Lower lobe of right lung (tissue), 2 donors: ENCODE data around the gene KRTAP9-7. TPM values are rescaled to one million over a fixed set of nuclear protein-coding genes. Genes with fewer than 3 reads are reported as not detected.
A peak's percentile ranks its signal among the peaks of the same experiment; 100 is the strongest.

Source experiments
- ATAC-seq, 2 donors: fragments of 200-7000 bp; cut with Tn5 transposase; one replicate each; pipeline ENCODE4 v1.9.1; 2020 to 2022; ENCODE audit warnings: mild to moderate bottlenecking in 2 of 2, moderate library complexity in 2 of 2
- DNase-seq: peaks from one replicate; pipeline ENCODE4 v3.0.0-alpha.2; 2020
- H3K27ac ChIP-seq: fragments of 200-600 bp; one replicate; pipeline ENCODE4 v1.8.0; 2022
- H3K27me3 ChIP-seq: fragments of 200-600 bp; one replicate; pipeline ENCODE4 v1.8.0; 2022; ENCODE audit warnings: low read depth
- H3K36me3 ChIP-seq: fragments of 200-600 bp; one replicate; pipeline ENCODE4 v1.8.0; 2022; ENCODE audit warnings: mild to moderate bottlenecking
- H3K4me1 ChIP-seq: fragments of 200-600 bp; one replicate; pipeline ENCODE4 v1.8.0; 2022
- H3K4me3 ChIP-seq: fragments of 200-600 bp; one replicate; pipeline ENCODE4 v1.8.0; 2022; ENCODE audit warnings: mild to moderate bottlenecking
- H3K9me3 ChIP-seq: fragments of 200-600 bp; one replicate; pipeline ENCODE4 v1.8.0; 2022
- CTCF ChIP-seq: fragments of 200-600 bp; IDR thresholded peaks from one replicate; pipeline ENCODE4 v1.8.0; 2022; ENCODE audit warnings: antibody characterized with exemption, mild to moderate bottlenecking
- intact Hi-C: fragments of 100-400 bp; cut with DNase I; formaldehyde crosslinking; loops from one replicate; pipeline ENCODE4 v1.11.0; 2022
- total RNA-seq: library from RNA; stranded (reverse); fragmentation: NEBNext Ultra II Directional; extraction: Animal tissue kit (Norgen Biotek cat#: 25700); gene quantifications from one replicate; pipeline ENCODE4 v1.2.1, GENCODE V29; 2021
- donor health status: DM: no; HTN: yes; CAD: no; lungs with severe emphysema.

Gene KRTAP9-7
- total RNA-seq, 1 donor from 2014 or later: not detected

- peaks cover 8% of the 10 kb centered on the region for H3K27me3 ChIP-seq
- ATAC-seq: no peak
- H3K4me1 ChIP-seq: peaks cover 11% of the 10 kb centered on the region
- no peaks in the 10 kb centered on the region for H3K36me3 ChIP-seq
- no peak for DNase-seq
- no peaks in the 10 kb centered on the region for H3K9me3 ChIP-seq
- H3K4me3 ChIP-seq: no peak overlapping the region
- intact Hi-C loops: no loop called here
- no peak overlapping the region for H3K27ac ChIP-seq
- no peak for TF ChIP-seq CTCF
Observed at GRCh38 chr17:41304091-41304490, 28.6 kb downstream of the KRTAP9-7 start.

- H3K4me1 ChIP-seq: peaks cover 11% of the 10 kb centered on the region
- peaks cover 8% of the 10 kb centered on the region for H3K27me3 ChIP-seq
- intact Hi-C loops: no loop called here
- H3K4me3 ChIP-seq: no peak overlapping the region
- H3K27ac ChIP-seq: no peak overlapping the region
- ATAC-seq (peak; percentile 47 to 59), DNase-seq (peak; percentile 70)
- no peaks in the 10 kb centered on the region for H3K36me3 ChIP-seq
- no peaks in the 10 kb centered on the region for H3K9me3 ChIP-seq
- no peak for TF ChIP-seq CTCF
Observed at GRCh38 chr17:41307647-41308046, 32.1 kb downstream of the KRTAP9-7 start.

- intact Hi-C loops: no loop called here
- H3K27me3 ChIP-seq: peaks cover 8% of the 10 kb centered on the region
- peak overlapping the region; percentile 37 for H3K27ac ChIP-seq
- H3K4me3 ChIP-seq: no peak overlapping the region
- H3K36me3 ChIP-seq: no peaks in the 10 kb centered on the region
- DNase-seq (no peak), ATAC-seq (peak; percentile 79 to 85)
- peaks cover 11% of the 10 kb centered on the region for H3K4me1 ChIP-seq
- H3K9me3 ChIP-seq: no peaks in the 10 kb centered on the region
- no peak for TF ChIP-seq CTCF
Observed at GRCh38 chr17:41308251-41308917, 32.9 kb downstream of the KRTAP9-7 start.

- H3K4me3 ChIP-seq: no peak within 1 kb of the TSS
Observed at GRCh38 chr17:41308918-41309359, 33.4 kb downstream of the KRTAP9-7 start, which contains the start of gene KRTAP16-1. Gene KRTAP16-1 (minus strand): TSS chr17:41309309. CDS start chr17:41309253, 56 bp downstream.

GRCh38 chr17:41311111-41311510 is 35.6 kb downstream of the KRTAP9-7 start:
- DNase-seq (no peak), ATAC-seq (no peak)
- no peaks in the 10 kb centered on the region for H3K36me3 ChIP-seq
- peaks cover 11% of the 10 kb centered on the region for H3K4me1 ChIP-seq
- H3K27ac ChIP-seq: no peak overlapping the region
- H3K27me3 ChIP-seq: peaks cover 10% of the 10 kb centered on the region
- TF ChIP-seq CTCF: no peak
- H3K4me3 ChIP-seq: no peak overlapping the region
- intact Hi-C loops: no loop called here
- no peaks in the 10 kb centered on the region for H3K9me3 ChIP-seq

More at GRCh38 chr17:41308918-41309359, 33.4 kb downstream of the KRTAP9-7 start, which contains the start of gene KRTAP16-1:
- intact Hi-C loops: no loop called here
- ATAC-seq (peak; percentile 45), DNase-seq (no peak)
- H3K36me3 ChIP-seq: no peaks in the 10 kb centered on the region
- H3K4me1 ChIP-seq: peaks cover 11% of the 10 kb centered on the region
- peaks cover 8% of the 10 kb centered on the region for H3K27me3 ChIP-seq
- no peak for TF ChIP-seq CTCF
- H3K27ac ChIP-seq: peak within 1 kb of the TSS; percentile 37
- no peaks in the 10 kb centered on the region for H3K9me3 ChIP-seq
